ENCODE data around the gene MNT.
A peak's percentile ranks its signal among the peaks of the same experiment; 100 is the strongest.

The MNT gene

GRCh38 chr17:2362416-2362815 lies 38.4 kb downstream of the MNT start:
- DNase-seq: no peak

GRCh38 chr17:2362016-2362415 lies 38.8 kb downstream of the MNT start:
- no peak for DNase-seq

DNA sequence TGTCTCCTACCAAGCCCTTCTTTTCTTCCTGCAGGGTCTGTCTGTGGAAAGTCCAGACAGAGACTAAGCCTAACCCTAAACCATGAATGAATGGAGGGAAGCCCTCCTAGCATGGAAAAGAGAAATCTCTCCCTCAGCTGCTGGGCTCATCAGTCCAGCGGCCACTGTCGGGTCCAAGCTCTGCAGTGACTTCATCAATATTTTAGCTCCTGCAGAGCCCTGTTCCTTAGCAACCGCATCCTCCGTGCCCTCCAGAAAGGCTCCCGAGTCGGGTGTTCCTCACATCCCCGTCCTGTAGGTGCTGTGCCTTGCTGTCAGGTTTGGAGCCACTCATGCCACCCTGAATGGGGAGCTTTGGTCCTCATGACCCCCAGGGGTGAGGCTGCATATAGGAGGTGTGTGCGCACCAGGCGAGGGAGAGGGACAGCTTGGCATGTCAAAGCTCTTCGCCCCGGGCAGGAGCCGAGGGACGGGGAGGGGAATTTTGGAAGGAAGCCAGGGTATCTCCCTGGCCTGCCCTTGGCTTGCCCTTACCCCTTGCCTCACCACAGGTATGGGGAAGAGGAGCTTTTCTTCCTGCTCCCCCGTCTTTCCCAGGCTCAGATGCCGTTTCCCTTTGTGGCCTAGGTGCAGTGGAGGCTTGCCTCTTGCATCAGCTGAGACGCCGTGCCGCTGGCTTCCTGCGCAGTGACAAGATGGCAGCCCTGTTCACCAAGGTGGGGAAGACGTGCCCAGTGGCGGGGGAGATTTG lies 39.7 kb downstream of the MNT start:
- no peak for DNase-seq

GRCh38 chr17:2357931-2358434 lies 42.9 kb downstream of the MNT start:
- DNase-seq: no peak

DNA sequence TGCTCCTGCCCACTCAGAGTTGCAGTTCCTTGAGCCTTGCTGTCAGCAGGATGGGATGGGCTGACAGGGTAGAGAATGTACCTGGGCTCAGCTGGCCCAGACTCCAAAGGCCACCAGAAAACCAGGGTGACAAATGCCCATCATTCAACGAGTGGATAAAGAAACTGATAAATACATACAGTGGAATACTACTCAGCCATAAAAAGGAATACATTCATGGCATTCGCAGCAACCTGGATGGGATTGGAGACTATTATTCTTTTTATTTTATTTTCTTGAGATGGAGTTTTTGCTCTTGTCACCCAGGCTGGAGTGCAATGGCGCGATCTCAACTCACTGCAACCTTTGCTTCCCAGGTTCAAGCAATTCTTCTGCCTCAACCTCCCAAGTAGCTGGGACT lies 43.6 kb downstream of the MNT start:
- no peak for DNase-seq

DNA sequence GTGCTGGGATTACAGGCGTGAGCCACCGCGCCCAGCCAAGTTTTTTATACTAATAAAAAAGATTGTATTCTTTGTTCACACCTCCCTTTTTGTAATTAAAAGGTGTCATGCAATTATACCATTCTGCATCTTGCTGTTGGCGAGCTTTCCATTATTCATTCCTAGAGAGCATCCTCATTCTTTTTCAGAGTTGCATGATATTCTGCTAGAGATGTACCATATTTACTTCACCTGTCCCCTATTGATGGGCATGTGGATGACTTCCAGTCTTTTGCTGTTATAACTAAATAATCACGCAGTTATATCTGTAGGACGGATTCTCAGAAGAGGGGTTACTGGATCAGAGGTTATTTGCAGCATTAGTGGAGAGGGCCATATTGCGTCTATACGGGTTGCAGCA lies 46.5 kb downstream of the MNT start:
- no peak for DNase-seq

DNA sequence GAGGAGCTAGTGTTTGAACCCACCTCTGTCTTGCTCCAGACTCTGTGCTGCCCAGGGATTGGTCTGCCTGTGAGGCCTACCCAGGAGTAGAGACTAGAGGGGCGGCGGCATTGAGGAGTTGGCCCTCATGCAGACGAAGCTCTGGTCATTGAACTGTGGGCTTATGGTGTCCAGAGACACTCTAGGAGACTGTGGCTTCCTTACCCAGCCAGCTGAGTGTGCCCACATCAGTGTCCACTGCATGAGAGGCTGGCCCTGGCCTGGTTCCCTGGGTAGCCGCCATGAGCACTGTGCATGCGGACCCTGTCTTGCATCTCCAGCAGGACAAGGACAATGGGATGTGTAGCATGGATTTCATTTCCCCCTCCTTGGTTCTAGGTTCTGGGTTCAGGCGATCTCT lies 49.6 kb downstream of the MNT start:
- no peak for DNase-seq

GRCh38 chr17:2347805-2348685 lies 52.8 kb downstream of the MNT start:
- peak; percentile 80 for DNase-seq

GRCh38 chr17:2346475-2346874 lies 54.4 kb downstream of the MNT start:
- no peak for DNase-seq

DNA sequence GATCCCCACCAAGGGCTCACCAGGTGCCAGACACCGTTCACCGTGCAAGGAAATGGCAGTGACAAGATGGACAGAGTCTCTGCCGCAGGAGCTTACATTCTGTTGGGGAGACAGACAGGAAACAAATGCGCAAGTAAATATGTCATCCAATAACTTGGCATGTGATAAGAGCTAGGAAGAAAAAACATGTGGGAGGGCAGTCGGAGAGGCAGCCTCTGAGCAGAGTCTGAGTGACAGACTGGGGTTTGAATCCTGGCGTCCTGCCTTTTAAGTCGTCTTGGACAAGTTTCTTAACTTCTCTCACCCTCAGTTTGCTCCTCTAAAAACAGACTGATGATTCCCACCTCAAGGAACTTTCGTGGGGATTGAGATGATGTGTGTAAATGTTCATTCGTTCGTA lies 56.3 kb downstream of the MNT start:
- no peak for DNase-seq

GRCh38 chr17:2343421-2343820 lies 57.4 kb downstream of the MNT start:
- DNase-seq: no peak

- peak; percentile 25 for DNase-seq
These were observed 62.6 kb downstream of the MNT start for GRCh38 chr17:2338315-2338657.

- peak; percentile 70 for DNase-seq
These were observed 63.1 kb downstream of the MNT start for GRCh38 chr17:2337544-2338314.

DNA sequence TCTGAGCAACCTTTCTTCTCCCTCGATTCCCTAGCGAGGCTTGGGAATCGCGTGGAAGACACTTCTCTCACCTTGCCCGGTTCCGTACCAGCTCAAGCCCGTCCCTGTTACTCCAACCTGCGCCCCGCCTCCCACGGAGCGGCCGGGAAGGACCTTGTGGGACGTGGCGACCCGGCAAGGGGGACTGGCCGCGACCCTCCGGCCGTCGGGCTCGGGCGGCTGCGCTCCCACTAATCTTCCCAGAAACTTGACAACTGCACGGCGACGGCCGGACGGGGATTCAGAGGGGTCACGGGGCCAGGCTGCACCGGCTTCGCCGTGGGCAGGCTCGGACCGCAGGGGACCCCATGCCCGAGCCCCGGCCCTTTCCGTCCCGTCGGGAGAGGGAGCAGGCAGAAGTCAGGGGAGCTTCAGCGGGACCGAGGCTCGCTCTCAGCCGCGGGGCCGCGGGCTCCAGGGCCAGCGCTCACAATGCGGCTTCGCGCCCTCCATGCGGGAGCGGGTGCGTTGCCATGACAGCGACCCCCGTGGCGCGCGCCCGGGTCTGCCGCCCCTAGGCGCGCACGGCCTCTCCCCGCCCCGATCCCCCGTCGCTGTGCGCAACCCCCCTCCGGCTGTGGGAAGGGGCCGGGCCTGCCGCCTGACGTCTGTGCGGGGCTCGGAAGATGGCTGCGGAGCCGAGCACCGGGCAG lies 63.9 kb downstream of the MNT start, which contains the start of gene SGSM2:
TSS of gene SGSM2 (plus strand) at position 650 of the 692 bp plus-strand sequence. CDS start 188 bp downstream, outside the sequence.
- DNase-seq: peak; percentile 51

DNA sequence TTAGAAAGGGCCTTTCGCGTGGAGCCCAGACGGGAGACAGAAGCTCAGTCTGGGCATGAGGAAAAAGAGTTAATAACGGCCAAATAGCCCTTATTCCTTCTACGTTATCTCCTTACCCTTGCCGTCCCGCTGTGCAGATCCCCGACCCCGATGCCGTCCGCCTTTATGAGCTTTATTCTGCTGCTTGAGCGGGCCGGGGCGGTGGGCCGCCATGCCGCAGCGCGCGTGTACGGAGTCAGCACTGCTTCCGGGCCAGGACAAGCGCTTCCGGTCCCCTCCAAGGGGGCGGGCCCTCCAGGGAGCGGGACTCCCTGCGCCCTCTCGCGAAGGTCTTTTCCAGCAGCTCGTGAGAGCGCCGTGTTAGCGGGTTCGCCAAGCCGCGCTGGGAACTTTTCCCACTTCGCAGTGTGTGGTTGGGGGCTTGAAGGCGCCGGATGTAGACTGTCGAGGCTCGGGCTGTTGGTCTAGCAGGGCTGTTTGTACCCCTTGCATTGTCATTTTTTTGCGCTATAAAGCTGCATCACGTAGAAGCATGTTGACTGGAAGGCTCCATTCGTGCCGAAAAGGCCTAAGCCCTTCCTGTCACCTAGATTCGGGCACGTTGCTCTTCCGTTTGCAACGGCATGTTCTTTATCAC lies 64.5 kb downstream of the MNT start, which contains the start of gene TSR1:
TSS of gene TSR1 (minus strand) at position 243 of the 637 bp plus-strand sequence. CDS start at position 213, 30 bp downstream.
- peak; percentile 92 for DNase-seq

DNA sequence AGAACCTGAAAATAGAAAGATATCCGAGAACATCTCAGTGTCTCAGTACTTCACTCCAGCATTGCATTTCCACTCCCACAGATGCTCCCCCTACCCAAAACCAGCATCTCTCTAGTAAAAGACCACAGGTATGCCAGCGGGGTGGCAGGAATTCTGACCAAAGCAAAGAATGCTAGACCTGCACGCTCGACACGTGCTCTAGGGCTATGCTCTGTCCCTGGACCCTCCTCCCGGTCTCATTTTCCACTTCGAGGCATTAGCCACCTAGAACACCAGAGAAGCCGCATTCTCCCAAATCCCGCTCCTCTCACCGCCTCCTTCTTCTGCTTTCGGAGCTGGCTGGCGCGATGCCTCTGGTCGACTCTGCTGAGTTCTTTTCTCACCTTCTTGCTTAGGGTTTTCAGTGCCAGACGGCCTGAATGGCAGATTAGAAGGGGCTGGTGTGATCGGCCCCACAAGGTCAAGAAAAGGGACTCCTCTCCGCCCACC lies 65.1 kb downstream of the MNT start:
- DNase-seq: peak; percentile 28
